Eye (tissue), 1 donor: ENCODE measurements around the gene VEZT.
"Not testable (repeated sequence)": the region's sequence is repeated elsewhere in the genome, so short reads cannot be mapped to it uniquely, and the experiment has no call there.

Experiments
- DNase-seq: peaks from one replicate; pipeline ENCODE4 v3.0.0-alpha.2; 2015

The VEZT gene, protein sequence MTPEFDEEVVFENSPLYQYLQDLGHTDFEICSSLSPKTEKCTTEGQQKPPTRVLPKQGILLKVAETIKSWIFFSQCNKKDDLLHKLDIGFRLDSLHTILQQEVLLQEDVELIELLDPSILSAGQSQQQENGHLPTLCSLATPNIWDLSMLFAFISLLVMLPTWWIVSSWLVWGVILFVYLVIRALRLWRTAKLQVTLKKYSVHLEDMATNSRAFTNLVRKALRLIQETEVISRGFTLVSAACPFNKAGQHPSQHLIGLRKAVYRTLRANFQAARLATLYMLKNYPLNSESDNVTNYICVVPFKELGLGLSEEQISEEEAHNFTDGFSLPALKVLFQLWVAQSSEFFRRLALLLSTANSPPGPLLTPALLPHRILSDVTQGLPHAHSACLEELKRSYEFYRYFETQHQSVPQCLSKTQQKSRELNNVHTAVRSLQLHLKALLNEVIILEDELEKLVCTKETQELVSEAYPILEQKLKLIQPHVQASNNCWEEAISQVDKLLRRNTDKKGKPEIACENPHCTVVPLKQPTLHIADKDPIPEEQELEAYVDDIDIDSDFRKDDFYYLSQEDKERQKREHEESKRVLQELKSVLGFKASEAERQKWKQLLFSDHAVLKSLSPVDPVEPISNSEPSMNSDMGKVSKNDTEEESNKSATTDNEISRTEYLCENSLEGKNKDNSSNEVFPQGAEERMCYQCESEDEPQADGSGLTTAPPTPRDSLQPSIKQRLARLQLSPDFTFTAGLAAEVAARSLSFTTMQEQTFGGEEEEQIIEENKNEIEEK

DNA sequence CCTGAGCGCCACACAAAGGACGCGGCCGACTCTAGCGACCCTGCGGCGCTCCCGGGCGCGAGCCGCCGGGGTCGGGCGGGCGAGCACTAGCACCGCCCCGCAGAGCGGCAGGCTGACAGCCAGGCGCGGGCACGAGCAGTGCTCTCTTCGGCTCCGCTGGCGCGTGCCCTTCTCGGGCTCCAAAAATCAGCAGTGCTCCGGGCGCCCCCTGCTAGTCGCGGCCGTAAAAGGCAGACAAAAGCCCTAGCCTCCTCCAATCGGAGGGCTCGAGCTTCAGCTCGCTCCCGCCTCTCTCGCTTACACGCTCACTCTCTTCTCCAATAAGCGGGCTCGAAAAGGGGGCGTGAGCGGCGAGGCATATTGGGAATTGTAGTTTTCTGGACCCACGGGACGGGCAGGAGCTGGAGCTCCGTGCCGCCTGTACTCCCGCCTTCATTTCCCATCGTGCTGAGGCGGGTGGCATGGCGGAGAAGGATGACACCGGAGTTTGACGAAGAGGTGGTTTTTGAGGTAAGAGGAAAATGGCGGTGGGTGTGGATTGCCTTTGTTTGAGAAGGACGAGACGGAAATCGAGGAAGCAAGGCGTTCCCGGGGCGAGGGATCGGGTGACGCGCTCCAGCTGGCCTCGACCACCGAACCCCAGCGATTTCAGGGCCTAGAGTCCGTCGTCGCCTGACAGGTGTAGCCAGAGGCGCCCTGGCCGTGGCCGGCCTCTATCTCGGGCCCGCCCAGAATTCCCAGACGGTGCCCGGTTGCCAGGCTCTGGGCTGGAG is at the start of gene VEZT, which contains the start of gene FGD6:
Gene VEZT (plus strand): TSS at position 431 of the 773 bp plus-strand sequence. CDS start 44 bp downstream, at position 475.
Gene FGD6 (minus strand): TSS at position 91 of the 773 bp plus-strand sequence. CDS start 227 bp downstream, outside the sequence.
- DNase-seq = peak; percentile 100

DNA sequence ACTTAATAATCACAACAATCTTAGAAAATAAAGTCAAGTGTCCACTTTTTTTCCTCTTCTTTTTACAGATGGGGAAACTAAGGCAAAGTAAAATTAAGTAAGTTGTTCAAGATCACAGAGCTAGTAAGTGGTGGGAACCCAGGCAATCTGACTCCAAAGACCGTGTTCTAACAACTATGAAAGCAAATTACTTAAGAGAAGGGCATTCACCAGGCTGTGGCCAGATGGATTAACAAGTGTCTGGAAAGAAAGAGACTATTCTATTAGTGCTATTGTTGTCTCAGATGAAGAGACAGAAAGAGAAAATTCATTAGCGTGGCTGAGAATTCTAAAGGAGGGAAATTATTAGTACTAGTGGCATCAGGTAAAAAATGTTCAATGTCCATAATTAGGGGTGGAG is 48.9 kb upstream of the VEZT start:
- no peak for DNase-seq

DNA sequence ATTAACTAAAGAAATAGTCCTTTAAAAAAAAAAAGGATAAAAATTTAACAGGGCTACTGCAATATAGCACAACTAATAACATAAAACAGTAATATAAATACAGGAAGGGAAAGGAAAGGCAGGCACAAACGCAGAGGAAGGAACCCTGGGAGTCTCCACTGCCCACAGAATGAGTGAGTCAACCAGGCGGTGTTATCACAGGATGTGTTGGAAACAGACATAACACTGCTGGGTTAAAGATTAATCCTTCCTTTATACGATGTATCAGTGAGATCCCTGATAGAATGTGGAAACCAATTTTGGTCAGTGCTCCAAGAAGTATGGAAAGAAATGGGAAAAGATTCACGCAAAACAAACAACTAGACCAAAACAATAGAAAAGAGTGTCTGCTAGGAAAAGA is 48.2 kb upstream of the VEZT start:
- no peak for DNase-seq

DNA sequence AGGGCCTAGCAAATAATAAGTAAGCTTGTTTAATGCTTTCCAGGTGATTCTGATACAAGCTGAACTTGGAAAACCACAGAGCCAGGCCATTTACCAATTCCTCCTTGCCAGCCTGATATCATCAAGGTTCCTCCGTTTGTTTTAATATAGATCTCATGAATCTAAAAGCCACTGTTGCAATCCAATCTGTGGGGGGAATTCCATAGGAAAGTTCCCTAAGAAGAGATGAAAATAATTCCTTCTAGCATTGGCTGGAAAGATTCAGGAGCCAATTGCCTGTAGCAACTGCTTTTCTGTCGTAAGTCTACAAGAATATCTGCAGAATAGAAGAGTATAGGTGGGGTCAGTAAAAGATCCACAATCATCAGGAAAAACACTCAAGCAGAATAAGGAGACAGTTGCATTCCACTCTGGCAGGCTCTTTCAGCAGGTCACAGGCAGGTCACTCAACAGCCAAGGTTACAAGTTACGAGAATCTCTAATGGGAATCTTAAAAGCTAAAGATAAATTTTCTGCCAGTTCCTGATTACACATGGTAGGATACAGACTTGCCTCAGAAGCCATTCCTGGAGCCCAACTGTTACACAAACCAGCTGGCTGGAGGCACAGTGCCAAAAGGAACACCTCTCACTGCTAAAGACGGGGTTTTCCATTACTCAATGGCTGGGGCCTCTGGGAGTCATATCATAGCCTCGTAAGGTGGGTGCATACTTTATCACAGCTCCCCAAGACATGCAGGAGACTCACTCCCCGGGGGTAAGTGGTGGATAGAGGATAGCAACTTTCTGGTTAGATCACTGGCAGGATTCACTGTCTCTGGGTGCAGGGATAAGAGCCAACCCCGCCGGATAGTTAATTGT is 44.0 kb upstream of the VEZT start:
- peak; percentile 44 for DNase-seq

DNA sequence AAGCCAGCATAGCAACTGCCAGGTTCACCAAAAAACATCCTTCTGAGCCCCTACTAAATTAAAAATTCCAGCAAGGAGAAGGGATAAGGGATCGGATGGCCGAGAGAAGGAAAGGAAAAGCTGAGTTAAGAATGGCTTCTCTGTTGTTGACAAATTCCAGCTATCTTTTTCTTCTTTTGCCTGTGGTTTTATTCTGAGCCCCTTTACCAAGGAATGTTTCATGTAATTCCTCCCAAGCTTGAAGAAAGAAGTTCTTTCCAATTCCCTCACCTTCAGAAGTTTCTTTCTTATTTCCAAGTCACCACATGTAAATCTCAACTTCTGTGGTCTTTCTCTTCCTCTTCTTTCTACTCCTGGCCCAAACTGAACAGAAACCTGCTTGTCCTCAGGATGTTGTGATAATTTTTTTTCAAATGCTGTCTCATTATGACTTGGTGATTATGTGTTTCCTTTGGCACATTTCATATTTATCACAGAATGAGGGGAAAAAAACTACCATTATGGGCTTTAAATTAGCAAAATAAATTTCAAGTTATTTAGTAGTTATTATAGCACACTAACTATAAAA is 40.3 kb upstream of the VEZT start:
- DNase-seq = no peak

DNA sequence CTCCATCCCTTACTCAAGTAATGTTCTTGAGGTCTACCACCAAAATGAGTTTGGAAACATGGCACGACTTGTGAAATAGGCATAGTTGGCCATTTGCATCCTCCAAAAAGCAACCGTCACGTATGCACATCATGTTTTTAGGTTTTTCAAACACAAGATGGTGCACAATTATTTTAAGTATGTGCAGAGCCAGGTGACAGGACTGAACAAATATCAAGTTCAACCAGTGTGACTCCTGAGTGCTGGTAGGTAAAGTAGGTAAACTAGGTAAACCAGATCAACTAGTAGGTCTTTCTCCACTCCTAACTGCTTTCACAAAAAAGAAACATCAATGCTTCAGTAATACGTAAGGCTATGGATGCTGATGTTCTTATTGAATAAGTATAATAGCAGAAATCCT is 39.5 kb upstream of the VEZT start:
- no peak for DNase-seq

DNA sequence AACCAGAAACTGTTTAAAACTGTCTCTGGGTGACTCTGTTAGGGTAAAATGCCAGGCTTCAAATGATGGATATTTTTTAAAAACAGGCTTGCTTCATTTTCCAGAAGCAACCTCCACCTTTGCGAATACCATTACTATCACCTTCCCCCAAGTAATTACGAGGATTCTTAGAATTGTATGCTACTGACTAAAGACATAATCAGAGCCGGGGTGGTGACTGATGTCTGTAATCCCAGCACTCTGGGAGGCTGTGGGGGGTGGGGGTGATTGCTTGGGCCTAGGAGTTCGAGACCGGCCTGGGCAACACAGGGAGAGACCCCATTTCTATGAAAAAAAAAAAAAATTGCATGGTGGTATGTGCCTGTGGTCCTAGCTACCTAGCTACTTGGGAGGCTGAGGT is 38.6 kb upstream of the VEZT start:
- DNase-seq = no peak

DNA sequence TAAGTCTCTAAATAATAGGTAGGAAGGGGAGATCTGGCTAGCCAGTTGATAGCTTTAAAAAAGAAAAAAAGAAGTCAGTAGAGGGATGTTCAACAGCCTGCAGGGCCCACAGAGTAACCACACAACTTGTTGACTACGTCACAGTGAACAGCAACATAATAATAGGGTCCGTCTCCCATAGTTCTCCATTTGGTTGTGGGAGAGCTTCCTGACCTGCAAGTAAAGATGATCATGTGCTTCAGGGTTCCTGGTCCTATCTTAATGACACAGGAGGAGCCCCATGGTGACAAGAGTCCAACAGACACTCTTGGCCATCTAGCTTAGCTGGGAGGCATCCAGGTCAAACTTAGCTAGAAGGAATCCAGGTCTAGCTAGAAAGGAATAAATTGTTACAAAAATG is 36.5 kb upstream of the VEZT start:
- no peak for DNase-seq

DNA sequence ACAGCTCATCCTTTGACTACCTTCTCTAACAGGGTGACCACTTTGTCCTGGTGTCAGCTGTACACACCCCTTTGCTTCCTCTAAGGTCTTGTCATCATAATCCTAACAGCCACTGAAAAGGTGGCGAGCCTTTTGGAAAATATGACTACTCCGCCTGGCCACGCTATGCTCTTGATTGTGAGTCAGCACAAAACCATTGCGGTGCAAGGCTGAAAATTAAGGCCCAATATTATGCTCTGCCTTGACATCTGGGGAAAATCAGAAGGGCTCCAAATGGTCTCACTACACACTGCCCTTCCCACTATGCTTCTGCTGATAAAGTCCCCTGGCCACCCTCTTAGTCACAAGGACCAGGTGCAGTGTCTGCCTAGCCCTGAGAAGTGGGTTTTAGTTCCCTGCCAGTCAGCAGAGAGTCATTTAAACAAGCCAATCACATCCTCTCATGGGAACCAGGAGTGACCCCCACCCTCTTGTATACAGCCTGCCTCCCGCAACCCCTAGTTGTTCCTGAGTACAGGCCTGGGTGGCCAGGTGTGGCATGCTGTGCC is 34.7 kb upstream of the VEZT start:
- no peak for DNase-seq

DNA sequence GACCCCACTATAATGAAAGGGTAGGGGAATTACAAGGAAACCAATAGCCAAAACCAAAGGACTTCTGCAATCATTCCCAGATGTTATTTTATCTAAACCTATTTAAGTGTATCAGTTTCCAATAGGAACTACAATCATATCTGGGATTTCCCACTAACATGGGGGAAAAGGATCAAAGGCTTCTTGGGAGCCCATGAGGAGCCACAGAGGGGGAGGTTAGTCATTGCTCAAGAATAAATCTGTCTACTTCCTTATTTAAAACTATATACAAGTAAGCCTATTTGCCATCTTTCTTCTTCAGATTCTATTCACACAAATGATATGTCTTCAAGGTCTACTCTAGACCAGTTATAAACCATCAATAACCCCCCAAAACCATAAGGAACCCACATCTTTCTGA is 33.5 kb upstream of the VEZT start:
- DNase-seq = no peak

DNA sequence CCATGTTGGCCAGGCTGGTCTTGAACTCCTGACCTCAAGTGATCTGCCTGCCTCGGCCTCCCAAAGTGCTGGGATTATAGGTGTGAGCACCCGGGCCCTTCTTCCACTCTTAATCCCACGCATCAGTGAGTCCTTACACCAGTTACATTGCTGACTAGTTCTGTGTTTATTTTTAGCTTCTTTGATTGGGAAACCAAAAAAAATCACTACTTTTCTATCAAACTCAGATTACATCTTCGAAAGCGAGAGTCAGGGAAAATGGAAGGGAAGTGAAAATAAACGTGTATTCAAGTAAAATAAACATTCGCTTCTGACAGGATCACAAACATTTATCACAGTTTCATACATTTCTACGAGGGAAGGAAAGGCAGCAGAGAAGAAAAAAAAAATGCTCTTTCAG is 32.5 kb upstream of the VEZT start:
- no peak for DNase-seq

DNA sequence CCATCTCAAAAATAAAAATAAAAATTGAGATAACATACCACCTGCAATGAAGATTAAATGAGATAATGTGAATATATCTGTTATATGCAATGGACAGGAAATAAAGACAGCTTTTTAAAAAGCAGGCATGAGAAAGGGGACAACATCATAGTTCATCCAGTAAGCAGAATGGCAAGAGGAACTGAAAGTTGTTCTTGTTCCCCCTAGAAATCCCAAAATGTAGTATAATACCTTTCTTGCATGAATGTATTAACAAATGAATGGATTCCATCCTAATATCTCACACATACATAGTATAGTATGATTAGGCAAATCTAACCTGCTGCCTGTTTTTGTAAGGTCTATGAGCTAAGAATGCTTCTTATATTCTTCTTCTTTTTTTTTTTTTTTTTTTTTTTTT is 31.8 kb upstream of the VEZT start:
- DNase-seq = no peak

DNA sequence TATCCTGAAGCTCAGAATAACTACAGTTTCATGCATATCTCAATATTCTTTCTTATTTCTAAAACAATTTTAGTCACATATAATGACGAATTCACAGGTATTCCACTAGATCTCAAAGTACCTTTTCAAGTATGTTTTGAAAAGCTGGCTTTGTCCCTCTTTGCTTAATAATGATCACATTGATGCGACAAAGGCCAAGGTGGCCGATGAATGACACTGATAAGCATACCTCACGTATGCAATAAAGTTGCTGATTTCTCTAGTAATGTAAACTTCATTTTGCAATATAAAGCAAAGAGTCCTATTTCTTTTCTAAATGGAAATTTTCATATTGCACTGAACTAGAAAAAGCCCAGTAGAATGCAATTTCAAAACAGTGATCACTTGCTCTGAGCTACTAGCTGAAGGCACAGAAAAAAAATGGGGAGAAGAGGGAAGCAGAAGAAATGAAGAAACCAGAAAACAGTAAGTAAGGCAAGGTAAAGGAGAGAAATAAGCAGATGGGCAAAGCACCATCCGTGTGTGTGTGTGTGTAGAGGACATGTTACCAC is 29.7 kb upstream of the VEZT start:
- DNase-seq = no peak

DNA sequence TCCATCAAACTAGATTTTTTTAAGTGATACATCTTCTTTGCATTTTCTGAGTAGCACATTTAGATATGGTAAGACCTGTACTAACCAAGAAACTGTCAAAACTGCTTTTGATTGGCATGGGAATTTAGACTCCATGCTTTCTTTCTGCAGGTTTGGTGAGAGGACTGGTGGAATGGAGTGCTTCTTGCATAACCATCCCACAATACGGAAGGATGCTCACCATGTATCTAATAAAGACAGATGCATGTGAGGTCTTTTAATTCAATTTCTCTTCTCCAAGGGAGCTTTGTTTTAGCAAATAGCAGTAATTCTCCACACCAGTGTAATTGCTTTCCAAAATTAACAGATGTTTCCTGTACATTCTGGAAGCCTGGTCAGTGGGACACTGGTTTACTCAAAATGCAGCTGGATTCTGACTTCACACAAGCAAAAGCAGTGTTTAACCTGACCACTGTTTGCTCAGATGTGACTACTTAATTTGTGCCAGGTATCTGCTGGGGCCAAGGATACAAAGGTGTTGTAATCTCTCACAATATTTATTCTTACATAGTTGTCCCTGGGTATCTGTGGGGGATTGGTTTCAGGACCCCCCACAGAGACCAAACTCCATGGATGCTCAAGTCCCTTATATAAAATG is 26.4 kb upstream of the VEZT start:
- no peak for DNase-seq

DNA sequence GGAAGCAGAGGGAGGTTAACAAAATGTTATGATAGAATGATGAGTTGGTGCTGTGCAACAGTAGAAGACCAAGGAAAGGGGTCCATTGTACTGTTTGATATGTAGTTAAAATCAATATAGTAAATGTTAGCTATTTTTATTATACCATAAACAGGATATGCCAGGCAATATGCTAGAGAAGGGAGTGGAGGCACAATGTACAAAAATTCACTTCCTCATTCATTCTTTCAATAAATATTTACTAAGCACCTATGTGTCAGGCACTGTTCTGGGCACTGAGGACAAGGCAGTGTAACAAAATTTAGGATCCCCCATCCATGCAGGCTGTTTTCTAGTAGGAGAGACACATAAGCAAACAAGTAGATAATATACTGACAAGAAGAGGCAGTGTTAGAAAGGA is 25.3 kb upstream of the VEZT start:
- no peak for DNase-seq

DNA sequence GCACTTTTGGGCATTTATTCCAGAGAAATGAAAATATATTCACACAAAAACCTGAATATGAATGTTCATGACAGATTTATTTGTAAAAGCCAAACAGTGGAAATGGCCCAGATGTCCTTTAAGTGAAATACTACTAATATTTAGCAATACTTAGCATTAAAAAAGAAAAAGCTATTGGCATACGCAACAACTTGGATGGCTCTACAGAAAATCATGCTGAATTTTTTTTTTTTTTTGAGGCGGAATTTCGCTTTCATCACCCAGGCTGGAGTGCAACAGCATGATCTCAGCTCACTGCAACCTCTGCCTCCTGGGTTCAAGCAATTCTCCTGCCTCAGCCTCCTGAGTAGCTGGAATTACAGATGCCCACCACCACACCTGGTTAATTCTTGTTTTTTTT is 24.5 kb upstream of the VEZT start:
- no peak for DNase-seq

DNA sequence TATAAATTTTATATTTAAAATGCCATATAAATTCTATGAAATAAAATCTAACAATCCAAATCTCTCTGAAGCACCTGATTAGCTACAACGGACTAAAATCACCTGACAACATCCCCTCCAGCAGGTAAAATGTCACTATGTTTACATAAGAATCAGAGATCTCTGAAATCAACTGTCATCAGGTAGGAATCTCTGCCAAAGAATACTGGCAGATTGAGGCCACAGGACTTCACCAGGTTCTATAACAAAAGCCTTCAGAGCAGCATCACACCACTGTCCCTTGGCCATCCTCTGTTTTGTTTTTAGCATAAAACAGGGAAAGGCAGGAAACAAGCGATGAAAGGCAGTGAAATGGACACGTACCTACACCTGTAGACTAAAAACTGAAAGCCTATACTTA is 22.5 kb upstream of the VEZT start:
- DNase-seq = no peak

DNA sequence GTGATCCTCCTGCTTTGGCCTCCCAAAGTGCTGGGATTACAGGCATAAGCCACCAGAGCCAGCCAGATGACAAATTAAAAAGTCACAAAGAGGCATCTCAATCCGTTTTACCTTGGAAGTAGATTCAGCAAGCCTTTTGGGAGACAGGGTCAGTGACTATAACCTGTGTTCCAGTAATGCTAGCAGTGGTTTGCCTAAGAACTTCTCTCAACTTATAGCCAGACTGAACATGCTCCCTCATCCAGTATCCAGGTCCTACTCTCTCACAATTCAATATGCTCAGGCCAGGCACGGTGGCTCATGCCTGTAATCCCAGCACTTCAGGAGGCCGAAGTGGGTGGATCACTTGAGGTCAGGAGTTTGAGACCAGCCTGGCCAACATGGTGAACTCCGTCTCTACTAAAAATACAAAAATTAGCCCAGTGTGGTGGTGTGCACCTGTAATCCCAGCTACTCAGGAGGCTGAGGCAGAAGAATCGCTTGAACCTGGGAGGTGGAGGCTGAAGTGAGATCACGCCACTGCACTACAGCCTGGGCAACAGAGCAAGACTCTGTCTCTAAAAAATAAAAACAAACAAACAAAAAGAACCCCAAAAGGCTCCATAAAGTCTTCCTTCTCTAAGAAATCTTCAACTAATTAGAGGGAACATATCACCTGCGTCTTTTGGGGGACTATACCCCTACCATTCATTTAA is 20.6 kb upstream of the VEZT start:
- DNase-seq = not testable (repeated sequence)

DNA sequence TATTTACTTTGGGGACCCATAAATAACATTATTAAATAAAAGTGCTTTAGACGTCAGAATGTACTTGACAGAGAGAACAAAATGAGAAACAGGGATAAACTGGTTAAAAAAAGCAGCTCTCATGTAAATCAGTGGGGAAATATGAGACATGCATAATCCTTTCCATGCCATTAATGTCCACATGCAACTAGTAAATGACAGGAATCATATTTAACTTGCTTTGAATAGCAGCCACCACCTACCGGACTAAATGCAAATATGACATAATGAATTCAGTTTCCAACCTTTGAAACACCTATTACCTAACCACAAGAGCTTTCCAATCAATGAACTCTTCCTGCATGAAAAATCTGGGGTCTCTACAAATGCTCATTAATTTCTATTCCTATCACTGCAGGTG is 20.0 kb upstream of the VEZT start:
- DNase-seq = no peak

DNA sequence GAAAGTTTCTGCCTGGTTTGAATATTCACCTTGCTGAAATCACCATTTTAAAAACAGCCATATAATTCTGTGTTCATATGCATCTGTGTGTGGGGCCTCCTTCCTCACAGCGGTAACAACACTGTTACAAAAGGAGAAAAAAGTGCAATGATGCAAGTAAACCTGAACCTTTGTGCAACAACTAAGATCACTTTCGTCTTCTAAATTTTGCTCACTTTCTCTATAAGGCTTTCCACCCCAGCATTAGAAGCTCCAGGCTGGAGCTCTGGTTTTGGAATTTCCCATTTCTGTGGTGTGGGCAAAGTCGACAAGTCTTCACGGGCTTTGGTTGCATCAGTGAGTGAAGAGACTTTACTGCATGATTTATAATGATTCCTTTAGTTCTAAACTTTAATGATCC is 18.7 kb upstream of the VEZT start:
- no peak for DNase-seq
